GM15510 (cell line): ENCODE data around the gene SUPT3H.

Experiments
- POLR2A ChIP-seq: IDR thresholded peaks from 3 replicates; pipeline ENCODE4 v1.6.1; 2011; ENCODE audit warnings: borderline replicate concordance; ENCODE audit not compliant: insufficient read length; ENCODE audit errors: extremely low read depth

SUPT3H gene

GRCh38 chr6:44800784-44801592 lies 576.7 kb downstream of the SUPT3H start:
- no peak for TF ChIP-seq POLR2A

DNA sequence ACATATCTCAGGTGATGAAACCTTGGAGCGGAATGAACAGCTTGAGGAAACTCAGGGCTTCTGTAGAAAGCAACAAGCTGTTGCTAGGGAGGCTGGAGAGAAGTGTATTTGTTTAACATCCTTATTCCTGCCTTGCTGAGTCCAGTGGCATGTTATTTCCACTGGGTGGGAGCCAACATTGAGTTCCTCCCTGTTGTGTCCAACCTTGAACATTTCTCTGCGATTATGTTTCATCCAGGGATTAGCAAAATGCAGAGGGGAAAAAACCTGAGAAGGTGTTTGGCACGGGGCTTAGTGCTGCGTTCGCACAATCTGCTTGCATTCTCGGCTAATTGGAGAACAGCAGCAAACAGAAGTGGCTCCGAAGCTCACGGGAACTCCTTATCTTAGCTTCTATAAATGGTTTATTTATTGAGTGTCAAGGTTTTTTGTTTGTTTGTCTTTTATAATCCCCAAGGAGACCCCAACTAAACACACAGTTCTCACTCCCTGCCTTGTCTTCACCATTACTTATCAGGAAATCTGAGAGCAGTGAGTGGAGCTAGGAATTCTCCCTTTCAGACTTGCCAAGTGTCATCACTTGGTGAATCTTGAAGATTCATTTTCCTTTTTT lies 577.5 kb downstream of the SUPT3H start:
- TF ChIP-seq POLR2A, result no peak

GRCh38 chr6:44797746-44798145 lies 580.0 kb downstream of the SUPT3H start:
- TF ChIP-seq POLR2A, result no peak

- TF ChIP-seq POLR2A, result no peak
Observed at GRCh38 chr6:44795326-44795725, 582.4 kb downstream of the SUPT3H start.

DNA sequence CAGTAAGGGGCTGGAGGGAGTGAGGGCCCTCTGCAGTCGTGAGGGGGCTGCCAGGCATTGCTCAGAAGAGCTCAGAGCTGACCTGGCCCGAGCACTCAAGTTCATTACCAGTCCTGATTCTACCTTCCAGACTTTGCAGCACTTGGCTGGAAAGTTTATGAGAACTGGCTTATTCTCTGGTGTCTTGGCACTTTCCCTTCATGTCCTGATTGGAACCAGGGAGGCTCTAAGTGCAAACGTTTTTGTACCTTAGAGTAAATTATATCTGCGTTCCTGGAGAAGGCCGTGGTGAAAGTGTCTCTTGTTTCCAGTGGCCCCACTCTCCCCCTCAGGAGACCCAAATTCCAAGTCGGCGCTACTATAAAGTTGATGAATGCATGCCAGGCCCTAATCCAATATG lies 587.9 kb downstream of the SUPT3H start:
- no peak for TF ChIP-seq POLR2A

DNA sequence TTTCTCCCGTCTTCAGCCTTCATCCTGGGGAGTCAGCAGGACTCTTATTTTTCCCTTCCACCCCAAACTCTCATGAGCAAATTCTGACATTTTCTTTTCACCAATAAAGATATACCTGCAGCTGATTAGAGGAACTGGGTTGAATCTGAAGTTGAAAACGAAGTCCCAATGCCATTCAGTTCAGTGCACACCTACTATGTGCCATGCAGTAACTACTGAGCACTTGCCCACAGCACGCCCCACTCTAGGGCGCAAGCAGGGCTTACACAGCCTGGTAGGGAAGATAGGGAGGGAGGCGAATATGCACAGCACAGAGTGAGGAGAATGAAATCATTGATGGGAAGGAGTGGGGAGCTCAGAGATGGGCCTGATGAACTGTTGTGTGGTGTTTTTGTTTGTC lies 588.7 kb downstream of the SUPT3H start:
- TF ChIP-seq POLR2A, result no peak

GRCh38 chr6:44788387-44788981 lies 589.2 kb downstream of the SUPT3H start:
- TF ChIP-seq POLR2A, result no peak

DNA sequence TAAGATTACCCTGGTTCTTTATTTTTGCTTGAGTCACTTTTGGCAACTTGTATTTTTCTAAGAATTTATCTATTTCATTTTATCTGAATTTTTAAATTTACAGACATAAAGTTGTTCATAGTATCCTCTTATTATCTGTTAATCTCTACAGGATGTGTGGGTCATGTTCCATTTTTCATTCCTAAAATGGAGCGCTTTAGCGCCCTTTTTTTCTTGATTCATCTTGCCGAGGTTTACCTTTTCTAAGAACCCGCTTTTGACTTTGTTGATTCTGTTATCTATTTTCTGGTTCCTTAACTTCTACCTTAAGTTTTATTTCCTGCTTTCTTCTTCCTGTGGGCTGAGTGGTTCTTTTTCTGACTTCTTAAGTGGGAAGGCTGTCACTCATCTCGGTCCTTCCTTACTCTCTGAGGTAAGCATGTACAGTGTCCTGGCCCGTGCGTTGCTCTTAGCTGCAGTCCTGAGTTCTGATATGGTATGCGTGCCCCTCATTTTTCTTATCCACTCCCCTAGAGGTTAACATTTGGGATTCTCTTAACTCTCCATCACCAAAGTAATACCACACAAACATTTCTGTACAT lies 590.4 kb downstream of the SUPT3H start:
- TF ChIP-seq POLR2A, result no peak

GRCh38 chr6:44785130-44785529 lies 592.6 kb downstream of the SUPT3H start:
- no peak for TF ChIP-seq POLR2A

DNA sequence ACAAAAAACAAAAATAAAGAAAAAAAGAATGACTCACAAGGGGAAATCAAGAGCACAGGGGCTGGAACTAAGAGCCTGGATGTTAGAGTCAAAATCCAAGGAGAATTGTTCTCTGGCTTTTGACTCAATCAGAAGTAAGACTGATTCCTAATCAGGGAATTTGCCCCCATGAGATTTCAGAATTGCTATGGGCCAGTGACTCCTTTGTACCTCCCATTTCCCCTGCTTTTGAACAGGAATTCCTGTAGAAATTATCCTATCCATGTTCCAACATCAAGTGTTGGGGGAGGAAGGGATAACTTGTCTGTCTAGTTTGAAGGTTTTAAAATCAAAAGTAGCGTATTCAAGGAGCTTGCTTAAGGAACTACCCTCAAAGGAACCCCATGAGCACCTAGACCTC lies 593.5 kb downstream of the SUPT3H start:
- no peak for TF ChIP-seq POLR2A

DNA sequence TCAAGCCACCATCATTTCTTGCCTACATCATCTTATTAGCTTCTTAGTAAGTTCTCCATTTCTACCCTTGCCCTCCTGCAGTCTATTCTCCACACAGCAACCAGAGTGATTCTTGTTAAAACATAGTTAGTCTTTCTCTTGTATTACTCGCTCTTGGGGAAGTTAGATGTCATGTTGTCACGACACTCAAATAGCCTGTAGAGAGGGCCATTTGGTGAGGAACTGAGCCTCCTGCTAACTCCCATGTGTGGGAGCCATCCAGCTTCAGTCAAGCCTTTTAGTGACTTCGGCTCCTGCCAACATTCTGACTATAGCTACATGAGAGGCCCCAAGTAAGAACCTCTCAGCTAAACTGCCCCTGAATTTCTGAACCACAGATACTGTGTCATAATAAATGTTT lies 594.8 kb downstream of the SUPT3H start:
- no peak for TF ChIP-seq POLR2A

GRCh38 chr6:44781912-44782597 lies 595.7 kb downstream of the SUPT3H start:
- TF ChIP-seq POLR2A, result no peak

- TF ChIP-seq POLR2A, result no peak
Observed at GRCh38 chr6:44780161-44780560, 597.6 kb downstream of the SUPT3H start.

DNA sequence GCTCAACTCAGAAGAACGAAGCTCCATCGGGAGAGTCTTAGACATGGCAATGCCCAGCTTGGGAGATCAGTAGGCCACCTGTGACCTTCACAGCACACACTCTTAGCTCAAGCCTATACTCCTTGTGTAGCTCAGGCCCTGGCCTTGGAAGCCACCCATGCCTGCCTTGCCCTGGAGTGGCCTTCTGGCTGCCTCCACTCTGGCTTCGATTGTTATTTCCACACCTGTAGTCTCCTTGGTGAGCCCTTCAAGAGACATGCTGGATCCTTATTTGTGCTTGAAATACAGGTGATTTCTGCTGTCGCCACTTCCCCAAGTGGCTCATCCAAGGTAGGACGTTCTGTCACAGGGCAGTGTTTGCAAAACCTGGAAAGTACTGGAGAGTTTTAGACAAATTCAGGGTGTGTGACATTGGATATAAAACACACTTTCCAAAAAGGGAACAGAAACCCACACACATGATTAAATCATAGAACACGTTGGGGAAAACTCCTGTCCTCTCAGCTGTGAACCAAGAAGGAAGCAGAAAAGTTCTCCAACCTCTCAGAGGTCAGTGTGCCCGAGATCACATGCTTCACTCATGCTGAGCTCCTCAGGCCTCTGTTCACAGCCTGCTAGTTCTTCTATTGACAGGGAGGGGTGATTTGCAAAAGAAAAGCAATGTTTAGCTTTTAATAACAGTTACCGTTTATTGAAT lies 598.5 kb downstream of the SUPT3H start:
- TF ChIP-seq POLR2A, result no peak
